Inflammatory macrophage treated with lipopolysaccharide for 1 hour (primary cell): ENCODE results near the gene CFAP44.
A peak's percentile ranks its signal among the peaks of the same experiment; 100 is the strongest.
"Not testable (repeated sequence)": the region's sequence is repeated elsewhere in the genome, so short reads cannot be mapped to it uniquely, and the experiment has no call there.

Experiments used
- DNase-seq, 2 donors: peaks; one replicate each; pipeline ENCODE4 v3.0.0-alpha.2; 2020 to 2022

CFAP44 gene

GRCh38 chr3:113441051-113441770, at the start of gene CFAP44:
CFAP44 (minus strand) TSS chr3:113441493; CDS start chr3:113433664, 7,829 bp downstream.
- peak; percentile 29 to 44 for DNase-seq

GRCh38 chr3:113485161-113485609, 43.9 kb upstream of the CFAP44 start:
- no peak for DNase-seq

GRCh38 chr3:113468539-113468938, 27.2 kb upstream of the CFAP44 start:
- no peak for DNase-seq

- DNase-seq = no peak
Measured at GRCh38 chr3:113461488-113461887, 20.2 kb upstream of the CFAP44 start.

- not testable (repeated sequence) for DNase-seq
Measured at GRCh38 chr3:113458554-113458953, 17.3 kb upstream of the CFAP44 start.

- DNase-seq = no peak
Measured at GRCh38 chr3:113455446-113455845, 14.2 kb upstream of the CFAP44 start.

GRCh38 chr3:113454630-113455029, 13.3 kb upstream of the CFAP44 start:
- no peak for DNase-seq

GRCh38 chr3:113454057-113454456, 12.8 kb upstream of the CFAP44 start:
- DNase-seq = no peak

GRCh38 chr3:113450911-113451310, 9.6 kb upstream of the CFAP44 start:
- no peak for DNase-seq

GRCh38 chr3:113439606-113440005, 1.7 kb downstream of the CFAP44 start:
- no peak for DNase-seq

GRCh38 chr3:113438224-113438623, 3.1 kb downstream of the CFAP44 start:
- DNase-seq = no peak

GRCh38 chr3:113437411-113437810, 3.9 kb downstream of the CFAP44 start:
- no peak for DNase-seq

- DNase-seq = no peak
Measured at GRCh38 chr3:113436809-113437208, 4.5 kb downstream of the CFAP44 start.

GRCh38 chr3:113431811-113432210, 9.5 kb downstream of the CFAP44 start:
- no peak for DNase-seq

GRCh38 chr3:113428581-113428980, 12.7 kb downstream of the CFAP44 start:
- DNase-seq = no peak

- DNase-seq = no peak
Measured at GRCh38 chr3:113423699-113424098, 17.6 kb downstream of the CFAP44 start.

- no peak for DNase-seq
Measured at GRCh38 chr3:113421082-113421481, 20.2 kb downstream of the CFAP44 start.

GRCh38 chr3:113409676-113410075, 31.6 kb downstream of the CFAP44 start:
- DNase-seq = no peak

GRCh38 chr3:113405180-113405579, 36.1 kb downstream of the CFAP44 start:
- peak; percentile 24 to 26 for DNase-seq

- no peak for DNase-seq
Measured at GRCh38 chr3:113404637-113405036, 36.7 kb downstream of the CFAP44 start.
